Neural cell (in vitro differentiated cells): ENCODE measurements around the gene GABRR1. TPM values are rescaled to one million over a fixed set of nuclear protein-coding genes. Genes with fewer than 3 reads are reported as not detected.

Experiments
- H2AFZ ChIP-seq: fragments of 200-600, 300-800 bp; sonication (generic), shearing (Covaris generic); 2 replicates; pipeline ENCODE4 v1.6.0; 2014; ENCODE audit warnings: low read depth, mild to moderate bottlenecking, antibody characterized with exemption, low read length, moderate library complexity
- H3F3A ChIP-seq: fragments of 200-600 bp; shearing (Covaris generic); 2 replicates; pipeline ENCODE4 v1.6.1; 2016; ENCODE audit warnings: mild to moderate bottlenecking, moderate library complexity, mixed read lengths, antibody characterized with exemption, low read length; ENCODE audit not compliant: insufficient read depth, poor library complexity, severe bottlenecking
- H3K27ac ChIP-seq: fragments of 200-600, 300-800 bp; sonication (generic), shearing (Covaris generic); 2 replicates; pipeline ENCODE4 v1.5.1; 2014; ENCODE audit warnings: mild to moderate bottlenecking, low read length, moderate library complexity
- H3K27me3 ChIP-seq: fragments of 300-800, 200-600 bp; sonication (generic), shearing (Covaris generic); 2 replicates; pipeline ENCODE4 v1.6.0; 2014; ENCODE audit warnings: mild to moderate bottlenecking, low read depth, low read length, moderate library complexity; ENCODE audit not compliant: insufficient read depth
- H3K36me3 ChIP-seq: fragments of 300-800, 200-600 bp; sonication (generic), shearing (Covaris generic); 2 replicates; pipeline ENCODE4 v1.5.1; 2014; ENCODE audit warnings: mild to moderate bottlenecking, antibody characterized with exemption, low read length, moderate library complexity; ENCODE audit not compliant: insufficient read depth
- H3K4me2 ChIP-seq: fragments of 300-800, 200-600 bp; sonication (generic), shearing (Covaris generic); 2 replicates; pipeline ENCODE4 v1.6.0; 2014; ENCODE audit warnings: mild to moderate bottlenecking, low read length
- H3K4me3 ChIP-seq: fragments of 300-800, 200-600 bp; sonication (generic), shearing (Covaris generic); 2 replicates; pipeline ENCODE4 v1.5.1; 2014; ENCODE audit warnings: mild to moderate bottlenecking, low read length, moderate library complexity
- H3K79me2 ChIP-seq: fragments of 200-600 bp; shearing (Covaris generic); replicated peaks from 2 replicates; pipeline ENCODE4 v1.6.0; 2014; ENCODE audit warnings: mild to moderate bottlenecking, low read length, moderate library complexity; ENCODE audit not compliant: insufficient read depth
- H3K9ac ChIP-seq: fragments of 300-800, 200-600 bp; sonication (generic), shearing (Covaris generic); 2 replicates; pipeline ENCODE4 v1.6.1; 2016; ENCODE audit warnings: mild to moderate bottlenecking, low read length, mixed read lengths
- H3K9me2 ChIP-seq: fragments of 200-600 bp; shearing (Covaris generic); 2 replicates; pipeline ENCODE4 v1.6.1; 2016; ENCODE audit warnings: mild to moderate bottlenecking, low read length, mixed read lengths; ENCODE audit not compliant: insufficient read depth
- H3K9me3 ChIP-seq: fragments of 200-600, 300-800 bp; sonication (generic), shearing (Covaris generic); 2 replicates; pipeline ENCODE4 v1.6.1; 2016; ENCODE audit warnings: mild to moderate bottlenecking, mixed run types, low read length, moderate library complexity, mixed read lengths
- H4K20me1 ChIP-seq: fragments of 200-600 bp; shearing (Covaris generic); 2 replicates; pipeline ENCODE4 v1.6.1; 2016; ENCODE audit warnings: mild to moderate bottlenecking, mixed run types; ENCODE audit not compliant: insufficient read depth
- EP300 ChIP-seq: fragments of 450-650 bp; conservative IDR thresholded peaks from 2 replicates; pipeline ENCODE4 v1.6.1; 2014; ENCODE audit warnings: antibody characterized with exemption, mild to moderate bottlenecking, moderate library complexity; ENCODE audit not compliant: poor library complexity, severe bottlenecking
- EZH2 ChIP-seq: fragments of 200-600, 300-800 bp; shearing (Covaris generic), sonication (generic); IDR thresholded peaks from 2 replicates; pipeline ENCODE4 v1.6.1; 2014; ENCODE audit warnings: antibody characterized with exemption, low read length, borderline replicate concordance, mild to moderate bottlenecking; ENCODE audit not compliant: insufficient read depth, poor library complexity, severe bottlenecking
- MXI1 ChIP-seq: fragments of 450-650 bp; conservative IDR thresholded peaks from 2 replicates; pipeline ENCODE4 v1.6.1; 2014; ENCODE audit warnings: antibody characterized with exemption, mild to moderate bottlenecking; ENCODE audit not compliant: poor library complexity, severe bottlenecking
- POLR2AphosphoS5 ChIP-seq: IDR thresholded peaks from 2 replicates; pipeline ENCODE4 v1.6.1; 2012
- RAD21 ChIP-seq: fragments of 450-650 bp; conservative IDR thresholded peaks from 2 replicates; pipeline ENCODE4 v1.6.1; 2014; ENCODE audit warnings: antibody characterized with exemption, mild to moderate bottlenecking, moderate library complexity
- REST ChIP-seq: IDR thresholded peaks from 2 replicates; pipeline ENCODE4 v1.6.1; 2012; ENCODE audit warnings: borderline replicate concordance
- SMC3 ChIP-seq: fragments of 450-650 bp; conservative IDR thresholded peaks from 2 replicates; pipeline ENCODE4 v1.6.1; 2014; ENCODE audit warnings: antibody characterized with exemption, mild to moderate bottlenecking, moderate library complexity; ENCODE audit not compliant: poor library complexity
- TAF1 ChIP-seq: IDR thresholded peaks from 2 replicates; pipeline ENCODE4 v1.6.1; 2012; ENCODE audit warnings: low read depth
- polyA plus RNA-seq: library from polyadenylated mRNA; depleted of rRNA; stranded (reverse); fragments of >200 nt; gene quantifications from 2 replicates; pipeline ENCODE4 v1.2.3, GENCODE V29; 2014
- TF ChIP-seq, protein P1 (sequence below): fragments of 450-650 bp; IDR thresholded peaks from 2 replicates; pipeline ENCODE4 v1.5.1; 2014; ENCODE audit warnings: antibody characterized with exemption, mild to moderate bottlenecking, moderate library complexity; ENCODE audit not compliant: poor library complexity, severe bottlenecking

The GABRR1 gene
- polyA plus RNA-seq, 1 donor from 2014 or later: not detected

DNA sequence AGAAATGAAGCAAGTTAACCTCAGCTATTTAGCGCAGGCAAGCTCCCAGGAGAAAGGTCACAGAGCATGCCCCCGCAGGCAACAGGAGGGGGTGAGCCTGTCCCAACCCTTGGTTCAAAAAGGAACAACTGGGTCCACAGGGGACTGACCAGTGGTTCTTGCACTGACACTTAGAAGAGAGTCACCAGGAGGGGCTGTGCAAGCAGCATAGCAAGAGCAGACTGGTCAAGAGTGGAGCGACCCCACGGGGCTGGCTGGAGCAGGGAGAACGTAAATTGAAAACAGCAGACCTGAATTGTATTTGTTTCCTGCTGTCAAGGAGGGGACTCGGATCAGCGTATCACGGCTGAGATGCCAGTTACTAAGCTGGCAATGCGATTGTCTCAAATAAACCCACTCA lies 32.8 kb downstream of the GABRR1 start:
- H2AFZ ChIP-seq: no peak overlapping the region
- no peaks in the 10 kb centered on the region for H3K27me3 ChIP-seq
- no peaks in the 10 kb centered on the region for H3K9me2 ChIP-seq
- H3K79me2 ChIP-seq: no peaks in the 10 kb centered on the region
- no peaks in the 10 kb centered on the region for H3K36me3 ChIP-seq
- H3K27ac ChIP-seq: no peak overlapping the region
- no peak overlapping the region for H3K9ac ChIP-seq
- no peaks in the 10 kb centered on the region for H3F3A ChIP-seq
- H3K9me3 ChIP-seq: no peaks in the 10 kb centered on the region
- TF ChIP-seq SMC3: no peak
- TF ChIP-seq, protein P1, sequence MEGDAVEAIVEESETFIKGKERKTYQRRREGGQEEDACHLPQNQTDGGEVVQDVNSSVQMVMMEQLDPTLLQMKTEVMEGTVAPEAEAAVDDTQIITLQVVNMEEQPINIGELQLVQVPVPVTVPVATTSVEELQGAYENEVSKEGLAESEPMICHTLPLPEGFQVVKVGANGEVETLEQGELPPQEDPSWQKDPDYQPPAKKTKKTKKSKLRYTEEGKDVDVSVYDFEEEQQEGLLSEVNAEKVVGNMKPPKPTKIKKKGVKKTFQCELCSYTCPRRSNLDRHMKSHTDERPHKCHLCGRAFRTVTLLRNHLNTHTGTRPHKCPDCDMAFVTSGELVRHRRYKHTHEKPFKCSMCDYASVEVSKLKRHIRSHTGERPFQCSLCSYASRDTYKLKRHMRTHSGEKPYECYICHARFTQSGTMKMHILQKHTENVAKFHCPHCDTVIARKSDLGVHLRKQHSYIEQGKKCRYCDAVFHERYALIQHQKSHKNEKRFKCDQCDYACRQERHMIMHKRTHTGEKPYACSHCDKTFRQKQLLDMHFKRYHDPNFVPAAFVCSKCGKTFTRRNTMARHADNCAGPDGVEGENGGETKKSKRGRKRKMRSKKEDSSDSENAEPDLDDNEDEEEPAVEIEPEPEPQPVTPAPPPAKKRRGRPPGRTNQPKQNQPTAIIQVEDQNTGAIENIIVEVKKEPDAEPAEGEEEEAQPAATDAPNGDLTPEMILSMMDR: no peak
- TF ChIP-seq REST: no peak
- TF ChIP-seq TAF1: no peak
- no peak for TF ChIP-seq POLR2AphosphoS5
- TF ChIP-seq EP300: no peak
- TF ChIP-seq MXI1: no peak
- no peak for TF ChIP-seq RAD21
- TF ChIP-seq EZH2: no peak
- H3K4me2 ChIP-seq: no peak overlapping the region
- H3K4me3 ChIP-seq: no peak overlapping the region
- no peaks in the 10 kb centered on the region for H4K20me1 ChIP-seq

DNA sequence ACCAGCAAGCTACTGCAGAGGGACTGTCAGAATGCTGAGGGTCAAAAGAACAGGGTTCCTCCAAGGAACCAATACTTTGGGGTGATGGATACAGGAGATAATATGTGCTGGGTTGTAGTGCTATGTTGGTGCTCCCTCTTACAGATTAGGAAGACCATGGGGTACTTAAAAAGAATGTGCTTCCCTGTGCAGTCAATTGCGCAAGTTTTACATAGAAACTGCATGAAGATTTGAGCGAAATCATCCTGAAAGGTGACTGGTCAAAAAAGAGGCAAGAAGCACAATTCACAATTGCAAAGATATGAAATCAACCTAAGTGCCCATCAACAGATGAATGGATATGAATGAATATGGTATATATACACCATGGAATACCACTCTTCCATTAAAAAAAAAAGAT lies 33.9 kb downstream of the GABRR1 start:
- no peaks in the 10 kb centered on the region for H3K79me2 ChIP-seq
- no peaks in the 10 kb centered on the region for H3K27me3 ChIP-seq
- no peak overlapping the region for H3K27ac ChIP-seq
- H3K9ac ChIP-seq: no peak overlapping the region
- H3F3A ChIP-seq: no peaks in the 10 kb centered on the region
- no peak for TF ChIP-seq POLR2AphosphoS5
- no peak for TF ChIP-seq RAD21
- no peak for TF ChIP-seq SMC3
- TF ChIP-seq TAF1: no peak
- no peak for TF ChIP-seq REST
- no peak for TF ChIP-seq EP300
- no peak for TF ChIP-seq EZH2
- TF ChIP-seq, protein P1: no peak
- no peak for TF ChIP-seq MXI1
- H3K9me2 ChIP-seq: no peaks in the 10 kb centered on the region
- H3K9me3 ChIP-seq: no peaks in the 10 kb centered on the region
- H2AFZ ChIP-seq: no peak overlapping the region
- no peak overlapping the region for H3K4me2 ChIP-seq
- H3K4me3 ChIP-seq: no peak overlapping the region
- H4K20me1 ChIP-seq: no peaks in the 10 kb centered on the region
- H3K36me3 ChIP-seq: no peaks in the 10 kb centered on the region
